ENCODE measurements around the gene PPP4R3A.
"Not testable (repeated sequence)": the region's sequence is repeated elsewhere in the genome, so short reads cannot be mapped to it uniquely, and the experiment has no call there.

PPP4R3A gene

DNA sequence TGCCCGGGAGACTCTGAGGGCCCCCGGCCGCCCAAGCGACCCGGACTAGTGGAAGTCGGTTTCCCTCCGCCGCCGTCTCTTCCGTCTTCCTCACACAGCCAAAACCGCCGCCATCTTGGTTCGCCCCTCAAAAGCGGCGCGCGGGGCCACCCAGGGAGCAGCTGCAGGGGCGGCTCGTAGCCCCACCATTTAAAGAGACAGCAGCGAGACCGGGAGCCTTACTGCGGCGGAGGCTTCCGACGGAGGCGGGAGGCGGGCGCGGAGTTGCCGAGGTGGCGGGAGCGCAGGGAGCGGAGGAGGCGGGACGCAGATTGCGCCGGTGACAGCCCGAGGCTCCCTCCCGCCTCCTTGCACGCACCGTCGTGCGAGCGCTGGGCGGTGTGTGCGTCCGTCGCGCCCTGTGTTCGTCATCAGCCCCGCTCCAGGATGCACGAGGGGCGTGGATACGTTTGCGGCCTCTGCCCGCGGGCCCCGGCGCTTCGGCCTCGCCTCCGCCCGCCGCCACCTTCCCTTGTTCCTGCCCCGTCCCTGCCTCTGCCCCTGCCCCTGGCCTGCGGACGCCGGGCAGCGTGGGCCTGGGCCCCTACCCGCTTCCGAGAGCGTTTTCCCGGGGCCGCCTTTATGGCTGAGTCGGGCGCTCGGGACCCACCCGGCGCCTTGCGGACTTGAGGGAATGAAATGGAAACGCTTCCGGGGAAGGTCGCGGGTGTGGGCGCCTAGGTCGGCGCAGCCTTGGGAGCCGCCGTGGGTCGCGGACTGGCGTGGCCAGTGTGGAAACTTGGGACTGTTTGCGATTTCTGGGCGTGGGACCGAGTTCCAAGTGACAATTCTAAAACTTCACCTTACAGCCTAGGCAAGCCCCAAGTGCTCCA lies at the start of gene PPP4R3A:
Gene PPP4R3A, minus strand, starts transcription at position 140 of the 872 bp plus-strand sequence. CDS start 663 bp downstream, outside the sequence.
- peak; percentile 76 for DNase-seq

DNA sequence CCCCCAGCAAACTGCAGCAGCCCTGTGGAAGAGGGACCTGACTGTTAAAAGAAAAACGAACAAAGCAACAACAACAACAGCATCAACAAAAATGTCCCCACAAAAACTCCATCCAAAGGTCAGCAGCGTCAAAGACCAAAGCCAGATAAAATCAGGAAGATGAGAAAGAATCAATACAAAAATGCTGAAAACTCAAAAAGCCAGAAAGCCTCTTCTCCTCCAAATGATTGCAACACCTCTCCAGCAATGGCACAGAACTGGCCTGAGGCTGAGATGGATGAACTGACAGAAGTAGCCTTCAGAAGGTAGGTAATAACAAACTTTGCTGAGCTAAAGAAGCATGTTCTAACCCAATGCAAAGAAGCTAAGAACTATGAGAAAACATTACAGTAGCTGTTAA lies 45.4 kb upstream of the PPP4R3A start:
- no peak for DNase-seq

DNA sequence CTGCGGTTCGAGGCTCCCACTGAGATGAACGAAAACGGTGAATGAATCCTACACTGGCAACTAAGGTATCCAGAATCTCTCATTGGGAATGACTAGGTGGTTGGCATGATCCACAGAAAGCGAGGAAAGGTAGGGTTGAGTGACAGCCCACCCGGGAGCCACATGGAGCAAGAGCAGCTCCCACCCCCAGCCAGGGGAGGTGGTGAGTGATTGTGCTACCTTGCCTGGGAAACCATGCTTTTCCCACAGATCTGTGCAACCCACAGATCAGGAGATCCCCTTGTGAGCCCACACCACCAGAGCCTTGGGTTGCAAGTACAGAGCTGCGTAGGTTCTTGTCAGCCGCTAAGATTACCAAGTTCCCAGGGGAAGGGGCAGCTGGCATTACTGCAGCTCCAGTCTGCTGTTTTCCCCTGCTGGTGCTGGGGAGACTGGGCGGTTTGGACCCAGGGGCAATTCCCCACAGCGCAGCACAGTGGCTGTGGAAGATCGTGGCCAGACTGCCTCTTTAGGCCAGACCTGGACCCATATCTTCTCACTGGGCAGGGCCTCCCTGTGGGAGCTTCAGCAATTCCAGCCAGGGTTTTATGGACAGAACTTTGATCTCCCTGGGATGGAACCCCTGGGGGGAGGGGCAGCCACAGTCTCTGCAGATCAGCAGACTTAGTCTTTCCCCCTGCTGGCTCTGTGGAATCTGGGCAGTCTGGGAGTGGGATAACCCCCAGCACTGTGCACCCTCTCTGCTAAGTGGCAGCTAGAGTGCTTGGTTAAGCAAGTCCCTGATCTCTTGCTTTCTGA lies 44.6 kb upstream of the PPP4R3A start:
- no peak for DNase-seq

DNA sequence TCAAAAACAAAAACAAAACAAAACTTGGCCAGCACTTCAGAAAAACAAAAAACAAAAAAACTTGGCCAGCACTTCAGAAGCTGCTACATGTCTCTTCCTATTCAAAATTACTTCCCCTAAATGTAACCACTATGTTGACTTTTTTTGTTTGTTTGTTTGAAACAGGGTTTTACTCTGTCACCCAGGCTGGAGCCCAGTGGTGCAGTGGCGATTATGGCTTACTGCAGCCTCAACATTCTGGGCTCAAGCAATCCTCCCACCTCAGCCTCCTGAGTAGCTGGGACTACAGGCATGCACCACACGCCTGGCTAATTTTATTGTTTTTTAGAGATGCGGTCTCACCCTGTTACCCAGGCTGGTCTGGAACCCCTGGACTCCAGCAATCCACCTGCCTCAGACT lies 38.0 kb upstream of the PPP4R3A start:
- no peak for DNase-seq

DNA sequence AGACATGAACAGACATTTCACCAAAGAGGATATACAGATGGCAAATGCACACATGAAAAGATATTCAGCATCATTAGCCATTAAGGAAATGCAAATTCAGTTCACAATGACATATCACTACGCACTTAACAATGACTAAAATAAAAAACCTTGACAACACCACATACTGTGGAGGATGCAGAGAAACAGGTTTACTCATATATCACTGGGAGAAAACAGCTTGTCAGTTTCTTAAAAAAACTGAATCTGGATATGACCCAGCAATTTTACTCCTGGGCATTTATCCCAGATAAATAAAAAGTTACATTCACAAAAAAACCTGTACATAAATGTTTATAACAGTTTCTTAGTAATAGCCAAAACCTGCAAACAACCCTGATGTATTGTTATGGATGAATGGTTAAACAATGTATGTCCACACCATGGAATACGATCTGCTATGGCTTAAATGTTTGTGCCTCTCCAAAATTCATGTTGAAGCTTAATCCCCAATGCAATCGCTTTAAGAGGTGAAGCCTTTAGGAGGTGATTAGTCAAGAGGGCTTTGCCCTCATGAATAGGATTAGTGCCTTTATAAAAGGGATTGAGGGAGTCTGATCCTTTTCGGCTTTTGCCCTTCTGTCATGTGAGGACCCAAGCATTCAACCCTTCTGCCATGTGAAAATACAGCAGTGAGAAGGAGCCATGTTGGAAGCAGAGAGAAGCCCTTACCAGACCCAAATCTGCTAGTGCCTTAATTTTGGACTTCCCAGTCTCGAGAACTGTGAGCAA lies 36.0 kb upstream of the PPP4R3A start:
- DNase-seq, result no peak

DNA sequence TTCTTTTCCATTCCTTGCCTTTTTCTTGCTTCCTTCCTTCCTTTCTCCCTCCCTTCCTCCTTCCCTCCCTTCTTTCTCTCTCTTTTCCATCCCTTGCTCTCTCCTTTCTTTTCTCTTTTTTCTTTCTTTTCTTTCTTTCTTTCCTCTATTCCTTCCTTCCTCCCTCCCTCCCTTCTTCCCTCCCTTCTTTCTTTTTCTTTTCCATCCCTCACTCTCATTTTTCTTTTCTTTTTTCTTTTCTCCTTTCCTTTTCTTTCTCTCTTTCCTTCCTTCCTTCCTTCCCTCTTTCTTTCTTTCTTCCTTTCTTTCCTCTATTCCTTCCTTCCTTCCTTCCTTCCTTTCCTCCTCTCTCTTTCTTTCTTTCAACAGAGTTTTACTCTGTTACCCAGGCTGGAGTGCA lies 35.1 kb upstream of the PPP4R3A start:
- no peak for DNase-seq

DNA sequence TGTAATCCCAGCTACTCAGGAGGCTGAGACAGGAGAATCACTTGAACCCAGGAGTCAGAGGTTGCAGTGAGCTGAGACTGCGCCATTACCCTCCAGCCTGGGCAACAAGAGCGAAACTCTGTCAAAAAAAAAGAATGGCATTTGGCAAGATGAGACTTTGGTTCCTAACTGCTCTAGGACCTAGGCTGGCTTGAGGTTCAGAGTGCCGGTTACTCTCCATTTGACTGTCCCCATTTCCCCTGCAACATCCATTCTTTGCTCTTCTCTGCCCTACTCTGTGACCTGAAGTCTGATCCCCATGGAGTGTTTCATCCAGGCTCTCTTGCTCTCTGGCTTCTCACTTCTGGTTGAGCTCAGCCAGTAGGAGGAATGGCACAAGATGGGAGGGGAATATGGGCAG lies 26.2 kb upstream of the PPP4R3A start:
- no peak for DNase-seq

DNA sequence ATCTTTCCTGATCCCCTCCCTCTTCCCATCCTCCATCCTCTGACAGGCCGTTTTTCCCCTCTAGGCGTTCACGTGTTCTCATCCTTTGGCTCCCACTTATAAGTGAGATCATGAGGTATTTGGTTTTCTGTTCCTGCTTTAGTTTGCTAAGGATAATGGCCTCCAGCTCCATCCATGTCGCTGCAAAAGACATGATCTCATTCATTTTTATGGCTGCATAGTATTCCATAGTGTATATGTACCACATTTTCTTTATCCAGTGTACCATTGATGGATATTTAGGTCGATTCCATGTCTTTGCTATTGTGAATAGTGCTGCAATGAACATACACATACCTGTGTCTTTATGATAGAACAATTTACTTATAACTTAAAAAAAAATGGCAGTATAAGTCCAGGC lies 23.9 kb upstream of the PPP4R3A start:
- DNase-seq, result not testable (repeated sequence)

DNA sequence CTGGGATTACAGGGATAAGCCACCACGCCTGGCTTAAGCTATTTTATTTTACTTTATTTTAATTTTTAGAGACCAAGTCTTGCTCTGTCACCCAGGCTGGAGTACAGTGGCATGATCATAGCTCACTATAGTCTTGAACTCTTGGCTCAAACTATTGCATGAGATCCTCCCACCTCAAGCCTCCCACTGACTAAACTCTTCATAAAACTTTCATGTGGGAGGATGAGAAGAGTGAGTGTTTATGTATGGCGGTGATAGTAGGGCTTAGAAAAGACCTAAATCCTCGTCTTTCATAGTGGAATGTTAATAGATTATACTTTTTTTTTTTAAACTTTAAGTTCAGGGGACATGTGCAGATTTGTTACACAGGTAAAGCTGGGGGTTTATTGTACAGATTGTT lies 23.5 kb upstream of the PPP4R3A start:
- no peak for DNase-seq

DNA sequence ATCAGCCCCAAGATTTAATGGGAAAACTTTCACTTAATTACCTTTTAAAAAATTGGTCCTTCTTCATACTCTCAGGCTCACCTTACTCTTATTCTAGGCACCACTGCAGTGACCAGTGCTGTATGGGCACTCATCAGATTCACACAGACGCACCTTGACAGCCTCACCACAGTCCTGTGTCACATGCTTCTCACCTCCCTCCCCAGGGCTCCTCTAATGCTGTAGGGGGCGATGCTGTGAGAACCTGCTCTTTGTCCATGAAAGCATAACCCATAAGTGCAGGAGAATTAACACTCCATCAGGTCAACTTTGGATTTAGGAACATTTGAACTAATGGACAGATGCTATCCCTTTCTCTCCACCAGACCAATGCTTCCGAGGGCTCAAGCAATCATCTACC lies 13.9 kb upstream of the PPP4R3A start:
- DNase-seq, result no peak

DNA sequence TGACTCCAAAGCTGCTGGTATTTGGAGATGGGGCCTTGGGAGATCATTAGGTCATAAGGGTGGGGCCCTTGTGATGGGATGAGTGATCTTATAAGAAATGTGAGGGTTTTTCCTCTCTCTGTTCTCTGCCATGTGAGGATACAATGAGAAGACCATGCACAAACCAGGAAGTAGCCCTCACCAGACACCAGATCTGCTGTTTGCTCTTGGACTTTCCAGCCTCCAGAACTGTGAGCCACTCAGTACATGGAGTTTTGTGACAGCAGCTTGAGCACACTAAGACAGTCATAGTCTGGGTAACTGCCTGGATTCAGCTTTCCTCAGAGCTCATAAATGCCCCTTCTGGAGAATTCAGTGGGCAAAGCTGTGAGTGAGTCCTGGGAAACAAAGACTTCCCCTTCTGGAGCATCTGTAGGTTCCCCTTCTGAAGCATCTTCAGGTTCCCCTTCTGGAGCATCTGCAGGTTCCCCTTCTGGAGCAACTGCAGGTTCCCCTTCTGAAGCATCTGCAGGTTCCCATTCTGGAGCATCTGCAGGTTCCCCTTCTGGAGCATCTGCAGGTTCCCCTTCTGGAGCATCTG lies 11.0 kb upstream of the PPP4R3A start:
- DNase-seq, result no peak

DNA sequence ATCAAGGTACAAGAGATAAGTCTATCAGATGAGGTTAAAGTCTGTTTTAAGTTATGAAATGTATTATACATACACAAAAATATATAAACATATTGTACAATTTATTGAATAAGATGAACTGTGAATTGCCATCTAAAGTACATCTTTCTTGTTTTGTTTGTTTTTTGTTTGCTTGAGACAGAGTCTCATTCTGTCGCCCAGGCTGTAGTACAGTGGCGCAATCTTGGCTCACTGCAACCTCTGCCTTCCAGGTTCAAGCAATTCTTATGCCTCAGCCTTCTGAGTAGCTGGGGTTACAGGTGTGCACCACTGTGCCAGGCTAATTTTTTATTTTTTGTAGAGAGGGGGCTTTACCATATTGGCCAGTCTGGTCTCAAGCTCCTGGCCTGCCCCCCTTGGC lies 10.0 kb upstream of the PPP4R3A start:
- DNase-seq, result no peak

DNA sequence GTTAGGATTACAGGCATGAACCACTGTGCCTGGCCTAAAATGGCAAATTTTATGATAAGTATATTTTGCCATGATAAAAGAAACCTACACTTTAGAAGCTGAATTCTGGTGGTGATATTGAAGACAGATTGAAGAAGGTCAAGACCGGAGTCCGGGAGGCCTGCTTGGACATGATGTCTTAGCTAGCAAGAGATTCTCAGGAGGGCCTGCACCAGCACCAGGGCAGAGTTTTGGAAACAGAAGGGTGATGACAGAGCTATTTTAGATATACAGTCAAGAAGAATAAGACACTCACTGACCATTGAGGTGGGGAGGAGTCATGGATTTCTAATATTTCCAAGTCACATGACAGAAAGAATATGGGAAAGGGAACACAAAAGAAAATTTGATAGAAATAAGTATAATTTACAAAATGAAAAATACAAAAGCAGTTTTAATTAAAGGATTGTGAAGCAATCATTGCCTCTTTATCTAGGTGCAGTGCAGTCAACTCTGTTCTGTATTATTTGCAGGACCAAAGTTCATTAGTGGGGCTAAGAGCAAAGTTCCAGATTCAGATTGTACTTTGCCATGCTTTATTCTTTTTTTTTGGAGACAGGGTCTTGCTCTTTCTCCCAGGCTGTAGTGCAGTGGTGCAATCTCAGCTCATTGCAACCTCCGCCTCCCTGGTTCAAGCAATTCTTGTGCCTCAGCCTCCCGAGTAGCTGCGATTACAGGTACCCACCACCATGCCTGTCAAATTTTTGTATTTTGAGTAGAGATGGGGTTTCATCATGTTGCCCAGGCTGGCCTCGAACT lies 9.3 kb upstream of the PPP4R3A start:
- DNase-seq, result no peak

DNA sequence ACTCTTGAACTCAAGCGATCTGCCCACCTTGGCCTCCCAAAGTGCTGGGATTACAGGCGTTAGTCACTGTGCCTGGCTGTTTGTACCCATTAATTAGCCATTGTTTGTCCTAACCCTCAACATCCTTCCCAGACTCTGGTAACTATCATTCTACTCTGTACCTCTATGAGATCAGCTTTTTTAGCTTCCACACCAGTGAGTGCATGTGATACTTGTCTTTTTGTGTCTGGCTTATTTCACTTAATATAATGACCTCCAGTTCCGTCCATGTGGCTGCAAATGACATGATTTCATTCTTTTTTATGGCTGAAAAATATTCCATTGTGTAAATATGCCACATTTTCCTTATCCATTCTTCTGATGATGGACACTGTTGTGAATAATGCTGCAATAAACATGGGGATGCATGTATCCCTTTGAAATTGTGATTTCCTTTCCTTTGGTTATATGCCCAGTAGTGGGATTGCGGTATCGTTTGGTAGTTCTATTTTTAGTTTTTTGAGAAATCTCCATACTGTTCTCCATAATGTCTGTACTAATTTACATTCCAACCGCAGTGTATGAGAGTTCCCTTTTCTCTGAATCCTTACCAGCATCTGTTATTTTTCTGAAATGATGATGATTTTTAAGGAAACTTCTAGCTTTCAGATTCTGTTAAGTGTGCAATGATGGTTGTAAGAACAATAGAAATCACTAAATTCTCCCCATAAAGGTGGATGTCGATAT lies 6.7 kb upstream of the PPP4R3A start:
- no peak for DNase-seq

DNA sequence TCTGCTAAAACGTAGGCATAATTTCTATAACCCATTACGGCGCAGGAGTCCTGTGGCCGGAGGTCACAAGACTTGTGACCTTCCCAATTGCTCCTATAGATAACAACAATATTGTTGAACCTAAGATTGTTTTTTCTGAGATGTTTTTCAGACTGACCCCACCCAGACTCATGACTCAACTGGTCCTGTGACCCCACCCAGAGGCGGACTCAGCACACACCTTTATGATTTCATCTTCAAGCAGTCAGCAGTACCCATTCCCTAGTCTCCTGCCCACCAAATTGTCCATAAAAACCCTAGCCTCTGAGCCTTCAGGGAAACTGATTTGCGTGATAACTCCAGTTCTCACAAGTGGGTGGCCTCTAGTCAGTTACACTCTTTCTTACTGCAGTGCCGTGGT lies 5.9 kb upstream of the PPP4R3A start:
- DNase-seq, result no peak

DNA sequence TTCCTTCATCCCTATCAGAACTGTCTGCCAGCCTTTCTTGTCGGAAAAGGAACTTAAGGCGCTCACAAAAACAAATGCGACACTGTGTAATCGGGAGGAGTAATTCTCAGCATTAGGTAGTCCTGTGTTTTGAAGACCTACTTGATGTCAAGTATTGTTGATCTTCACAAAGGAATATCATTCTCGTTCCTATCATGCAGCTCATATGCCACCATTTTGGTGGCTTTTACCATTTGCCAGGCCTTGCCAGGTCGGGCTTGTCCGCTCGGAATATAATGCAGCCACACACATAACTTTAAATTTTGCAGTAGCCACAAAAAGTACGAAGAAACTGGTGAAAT lies 903 bp upstream of the PPP4R3A start:
- no peak for DNase-seq

DNA sequence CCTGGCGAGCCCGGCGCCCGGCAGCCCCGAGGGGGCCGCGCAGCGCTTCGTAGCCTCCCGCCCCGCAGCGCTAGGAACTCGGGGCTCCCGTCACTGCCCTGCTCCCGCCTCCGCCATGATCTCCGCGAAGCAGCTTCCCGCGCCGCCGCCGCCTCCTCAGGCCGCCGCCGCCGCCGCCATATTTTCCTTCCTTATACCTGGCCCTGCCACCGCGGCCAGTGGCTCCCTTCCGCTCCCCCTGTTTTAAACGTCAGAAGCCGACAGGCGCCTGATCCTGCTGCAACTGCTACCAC lies 286 bp downstream of the PPP4R3A start:
- no peak for DNase-seq

DNA sequence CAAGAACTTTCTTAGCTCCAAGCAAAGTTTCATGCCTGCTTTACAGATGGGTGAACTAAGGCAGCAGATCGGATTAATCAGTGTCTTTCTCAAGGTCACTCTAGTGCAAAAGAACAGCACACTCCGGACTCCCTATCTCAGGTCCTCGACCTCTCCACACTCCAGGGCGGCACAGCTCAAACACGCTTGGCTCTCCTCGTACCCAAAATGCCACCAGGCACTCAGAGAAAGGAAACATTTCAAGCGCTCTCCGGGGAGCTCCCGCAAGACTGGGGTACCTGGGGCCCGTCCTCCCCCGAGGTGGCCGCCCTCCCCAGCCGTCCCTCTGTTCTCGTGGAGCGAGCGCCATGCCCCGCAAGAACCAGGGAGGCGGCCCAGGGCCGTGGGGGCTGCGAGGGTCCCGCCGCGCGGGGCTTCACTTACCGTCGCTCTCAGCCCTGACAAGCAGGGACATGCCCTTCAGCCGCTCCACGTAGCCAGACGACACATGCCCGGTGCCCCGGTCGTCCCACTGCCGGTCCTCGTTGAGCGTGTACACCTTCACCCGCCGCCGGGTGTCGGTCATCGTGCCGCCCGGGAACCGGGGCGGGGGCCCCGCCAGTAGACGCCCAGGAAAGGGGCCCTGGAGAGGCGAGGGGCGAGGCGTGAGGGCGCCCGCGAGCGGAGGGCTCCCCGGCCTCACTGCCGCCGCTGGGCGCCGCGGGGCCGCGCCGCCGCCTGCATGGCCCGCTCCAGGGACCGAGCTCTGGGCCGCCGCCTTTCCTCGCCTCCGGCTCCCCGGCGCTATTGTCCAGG lies 830 bp downstream of the PPP4R3A start:
- DNase-seq, result no peak

DNA sequence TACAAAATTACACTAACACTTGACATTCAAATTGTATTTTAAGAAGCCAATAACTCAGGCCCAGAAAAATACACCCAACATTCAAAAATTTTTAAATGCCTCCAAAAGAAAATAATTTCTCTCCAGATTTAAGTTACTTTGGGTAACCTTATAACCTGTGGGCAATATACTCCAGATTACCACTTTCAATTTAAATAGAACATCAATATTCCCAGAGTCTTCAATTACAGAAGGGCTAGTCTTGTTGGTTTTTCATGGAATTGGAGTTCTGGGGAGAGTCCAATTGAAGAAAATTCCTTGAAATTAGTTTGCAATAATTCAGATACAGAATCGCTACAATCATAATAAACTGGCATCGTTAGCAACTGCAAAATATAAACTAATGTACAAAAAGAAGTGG lies 2.0 kb downstream of the PPP4R3A start:
- no peak for DNase-seq

DNA sequence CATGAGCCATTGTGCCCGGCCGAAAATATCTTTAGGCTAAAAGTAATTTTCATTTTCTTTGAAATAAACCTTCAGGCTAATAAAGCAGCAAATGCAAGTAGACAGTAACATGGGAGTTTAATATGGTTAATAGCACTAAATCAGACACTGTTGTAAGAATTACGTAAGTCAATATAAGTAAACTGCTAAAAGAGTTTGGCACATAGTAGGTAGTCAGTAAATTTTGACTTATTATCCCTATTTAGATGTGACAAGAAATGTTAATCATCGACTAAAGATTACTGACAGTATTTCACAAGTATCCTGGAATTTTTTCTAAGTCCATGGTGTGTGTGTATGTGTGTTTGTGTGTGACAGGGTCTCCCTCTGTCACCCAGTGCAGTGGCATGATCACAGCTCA lies 3.9 kb downstream of the PPP4R3A start:
- no peak for DNase-seq

DNA sequence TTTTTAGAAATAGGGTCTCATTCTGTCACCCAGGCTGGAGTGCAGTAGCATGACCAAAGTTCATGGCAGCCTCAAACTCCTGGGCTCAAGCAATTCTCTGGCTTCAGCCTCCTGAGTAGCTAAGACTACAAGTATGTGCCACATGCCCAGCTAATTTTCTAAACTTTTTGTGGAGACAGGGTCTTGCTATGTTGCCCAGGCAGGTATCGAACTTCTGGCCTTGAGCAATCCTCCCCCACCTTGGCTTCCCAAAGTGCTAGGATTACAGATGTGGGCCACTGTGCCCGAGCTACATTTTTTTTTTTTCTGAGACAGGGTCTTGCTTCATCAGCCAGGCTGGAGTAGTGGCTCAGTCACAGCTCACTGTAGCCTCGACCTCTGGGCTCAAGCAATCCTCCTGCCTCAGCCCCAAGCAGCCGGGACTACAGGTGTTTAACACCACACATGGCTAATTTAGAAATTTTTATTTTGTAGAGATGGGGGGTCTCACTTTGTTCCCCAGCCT lies 7.1 kb downstream of the PPP4R3A start:
- no peak for DNase-seq
